ENCODE measurements around the gene DOHH.
"Not testable (repeated sequence)": the region's sequence is repeated elsewhere in the genome, so short reads cannot be mapped to it uniquely, and the experiment has no call there.

Gene DOHH

DNA sequence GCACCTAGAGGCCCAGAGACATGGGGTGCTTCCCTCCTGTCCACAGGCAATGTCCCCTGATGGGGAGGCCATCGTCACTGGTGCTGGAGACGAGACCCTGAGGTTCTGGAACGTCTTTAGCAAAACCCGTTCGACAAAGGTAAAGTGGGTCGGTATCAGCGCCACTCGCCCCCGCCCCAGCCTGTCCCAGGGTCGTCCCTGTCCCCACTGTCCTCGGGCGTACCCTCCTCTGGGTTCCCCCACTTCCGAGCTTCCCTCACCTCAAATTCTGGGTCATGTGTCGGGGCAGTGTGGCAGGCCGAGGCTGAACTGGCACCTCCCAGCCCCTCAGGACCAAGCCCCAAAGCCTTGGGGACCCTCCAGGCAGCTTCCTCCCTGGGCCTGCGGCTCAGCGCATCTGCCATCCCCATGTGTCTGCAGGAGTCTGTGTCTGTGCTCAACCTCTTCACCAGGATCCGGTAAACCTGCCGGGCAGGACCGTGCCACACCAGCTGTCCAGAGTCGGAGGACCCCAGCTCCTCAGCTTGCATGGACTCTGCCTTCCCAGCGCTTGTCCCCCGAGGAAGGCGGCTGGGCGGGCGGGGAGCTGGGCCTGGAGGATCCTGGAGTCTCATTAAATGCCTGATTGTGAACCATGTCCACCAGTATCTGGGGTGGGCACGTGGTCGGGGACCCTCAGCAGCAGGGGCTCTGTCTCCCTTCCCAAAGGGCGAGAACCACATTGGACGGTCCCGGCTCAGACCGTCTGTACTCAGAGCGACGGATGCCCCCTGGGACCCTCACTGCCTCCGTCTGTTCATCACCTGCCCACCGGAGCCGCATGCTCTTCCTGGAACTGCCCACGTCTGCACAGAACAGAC, 34.1 kb upstream of the DOHH start:
- DNase-seq (ENCODE audit: low spot score), result no peak

DNA sequence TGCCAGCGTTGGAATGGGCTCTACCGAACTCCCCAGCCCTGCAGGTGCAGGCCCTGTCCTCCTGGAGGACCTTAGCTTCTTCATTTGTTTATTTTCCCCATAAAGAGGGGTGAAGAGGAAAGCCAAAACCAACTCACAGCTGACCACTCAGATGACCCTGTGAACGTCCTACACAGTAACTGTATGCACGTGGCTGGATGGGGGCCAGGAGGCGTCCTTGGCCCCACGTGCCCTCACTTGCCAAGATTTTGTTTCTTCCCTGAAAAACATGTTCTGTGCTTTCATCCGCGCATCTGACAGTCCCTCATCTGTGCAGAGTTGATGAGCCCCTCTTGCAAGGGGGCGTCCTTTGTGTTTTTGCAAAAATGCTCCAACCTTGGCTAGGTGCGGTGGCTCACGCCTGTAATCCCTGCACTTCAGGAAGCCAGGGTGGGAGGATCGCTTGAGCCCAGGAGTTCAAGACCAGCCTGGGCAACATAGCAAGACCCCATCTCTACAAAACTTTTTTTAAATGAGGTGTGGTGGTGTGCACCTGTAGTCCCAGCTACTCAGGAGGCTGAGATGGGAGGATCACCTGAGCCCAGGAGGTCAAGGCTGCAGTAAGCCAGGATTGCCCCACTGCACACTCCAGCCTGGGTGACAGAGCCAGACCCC, 33.2 kb upstream of the DOHH start:
- no peak for DNase-seq (ENCODE audit: low spot score)

DNA sequence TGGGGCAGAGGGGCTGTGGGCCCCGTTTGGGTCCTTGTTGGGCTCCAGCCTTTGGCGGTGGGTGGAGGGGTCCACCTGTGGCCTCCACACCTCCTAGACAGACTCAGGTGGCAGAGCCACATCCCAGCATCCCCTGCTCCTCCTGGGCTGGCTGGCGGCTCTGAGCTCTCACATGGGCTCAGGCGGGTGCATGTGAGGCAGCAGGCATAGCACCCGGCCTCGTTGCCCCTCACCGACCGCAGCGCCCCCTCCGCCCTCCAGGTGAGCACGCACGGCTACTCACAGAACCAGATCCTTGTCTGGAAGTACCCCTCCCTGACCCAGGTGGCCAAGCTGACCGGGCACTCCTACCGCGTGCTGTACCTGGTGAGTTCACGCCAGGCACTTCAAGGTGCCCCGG, 32.6 kb upstream of the DOHH start:
- no peak for DNase-seq (ENCODE audit: low spot score)

GRCh38 chr19:3532154-3532786, 31.8 kb upstream of the DOHH start:
- no peak for DNase-seq (ENCODE audit: low spot score)

DNA sequence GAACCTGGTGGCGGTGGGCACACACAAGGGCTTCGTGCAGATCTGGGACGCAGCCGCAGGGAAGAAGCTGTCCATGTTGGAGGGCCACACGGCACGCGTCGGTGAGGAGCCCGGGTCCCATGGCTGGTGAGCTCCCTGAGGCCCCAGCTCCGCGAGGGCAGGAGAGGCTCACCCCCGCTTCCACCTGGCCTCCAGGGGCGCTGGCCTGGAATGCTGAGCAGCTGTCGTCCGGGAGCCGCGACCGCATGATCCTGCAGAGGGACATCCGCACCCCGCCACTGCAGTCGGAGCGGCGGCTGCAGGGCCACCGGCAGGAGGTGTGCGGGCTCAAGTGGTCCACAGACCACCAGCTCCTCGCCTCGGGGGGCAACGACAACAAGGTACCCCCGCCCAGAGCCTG, 31.2 kb upstream of the DOHH start:
- no peak for DNase-seq (ENCODE audit: low spot score)

DNA sequence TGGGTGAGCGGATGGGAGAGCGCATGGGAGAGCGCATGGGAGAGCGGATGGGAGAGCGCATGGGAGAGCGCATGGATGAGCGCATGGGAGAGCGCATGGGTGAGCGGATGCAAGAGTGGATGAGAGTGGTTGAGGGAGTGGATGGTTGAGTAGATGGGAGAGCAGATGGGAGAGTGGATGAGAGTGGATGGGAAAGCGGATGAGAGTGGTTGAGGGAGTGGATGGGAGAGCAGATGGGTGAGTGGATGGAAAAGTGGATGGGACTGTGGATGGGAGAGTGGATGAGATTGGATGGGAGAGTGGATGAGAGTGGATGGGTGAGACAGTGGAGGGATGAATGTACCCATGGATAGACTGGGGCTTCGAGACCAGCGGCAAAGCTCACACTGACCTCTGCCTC, 29.9 kb upstream of the DOHH start:
- DNase-seq (ENCODE audit: low spot score), result no peak

GRCh38 chr19:3529299-3529698, 28.8 kb upstream of the DOHH start:
- not testable (repeated sequence) for DNase-seq (ENCODE audit: low spot score)

- no peak for DNase-seq (ENCODE audit: low spot score)
Measured at GRCh38 chr19:3528539-3529211, 28.2 kb upstream of the DOHH start.

DNA sequence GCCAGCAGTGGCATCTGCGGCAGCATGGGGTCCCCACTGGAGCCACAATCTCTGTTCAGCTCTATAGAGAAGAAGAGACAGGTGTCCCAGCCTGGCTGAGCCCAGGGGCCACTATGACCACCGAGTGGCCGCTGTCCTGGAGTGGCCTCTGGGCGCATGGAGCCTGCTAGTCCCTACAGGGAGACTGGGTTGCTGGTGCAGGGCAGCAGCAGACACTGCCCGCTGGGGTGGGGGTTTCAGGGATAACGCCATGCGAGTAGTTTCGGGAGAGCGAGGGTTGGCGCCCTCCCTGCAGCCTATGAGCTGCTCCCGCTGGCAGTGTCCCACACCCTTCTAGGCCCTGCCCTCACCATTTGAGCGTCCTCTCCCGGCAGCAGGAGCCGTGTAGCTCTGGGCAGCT, 27.6 kb upstream of the DOHH start:
- DNase-seq (ENCODE audit: low spot score), result no peak

DNA sequence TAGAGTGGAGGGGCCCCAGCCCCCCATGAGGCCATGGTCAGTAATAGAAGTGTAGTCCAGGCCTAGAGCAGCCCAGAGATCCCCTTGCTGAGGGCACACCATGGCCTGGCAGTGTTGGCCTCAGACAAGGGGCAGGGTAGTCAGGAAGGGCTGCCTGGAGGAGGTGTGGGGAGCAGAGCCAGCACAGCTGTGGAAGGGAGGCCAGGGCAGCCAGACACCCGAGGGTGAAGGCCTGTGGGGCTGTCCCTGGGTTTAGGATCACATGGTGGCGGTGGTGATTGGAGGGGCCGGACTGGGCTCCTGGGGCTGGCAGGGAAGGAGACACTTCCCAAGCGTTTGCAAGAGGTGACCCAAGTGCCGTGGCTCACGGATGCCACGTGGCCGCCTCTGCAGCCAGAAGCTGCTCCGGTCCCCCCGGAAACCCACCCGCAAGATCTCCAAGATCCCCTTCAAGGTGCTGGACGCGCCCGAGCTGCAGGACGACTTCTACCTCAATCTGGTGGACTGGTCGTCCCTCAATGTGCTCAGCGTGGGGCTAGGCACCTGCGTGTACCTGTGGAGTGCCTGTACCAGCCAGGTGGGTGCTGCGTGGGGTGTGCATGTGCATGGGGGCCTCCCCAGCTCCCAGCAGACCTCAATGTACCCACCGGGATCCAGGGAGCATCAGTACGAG, 26.9 kb upstream of the DOHH start:
- no peak for DNase-seq (ENCODE audit: low spot score)

GRCh38 chr19:3526507-3527237, 26.2 kb upstream of the DOHH start:
- DNase-seq (ENCODE audit: low spot score), result no peak

- no peak for DNase-seq (ENCODE audit: low spot score)
Measured at GRCh38 chr19:3524904-3525451, 24.5 kb upstream of the DOHH start.

GRCh38 chr19:3524078-3524842, 23.8 kb upstream of the DOHH start:
- no peak for DNase-seq (ENCODE audit: low spot score)

GRCh38 chr19:3523361-3524077, 23.0 kb upstream of the DOHH start:
- no peak for DNase-seq (ENCODE audit: low spot score)

GRCh38 chr19:3522421-3523360, 22.2 kb upstream of the DOHH start:
- DNase-seq (ENCODE audit: low spot score), result no peak

- no peak for DNase-seq (ENCODE audit: low spot score)
Measured at GRCh38 chr19:3521104-3521445, 20.6 kb upstream of the DOHH start.

DNA sequence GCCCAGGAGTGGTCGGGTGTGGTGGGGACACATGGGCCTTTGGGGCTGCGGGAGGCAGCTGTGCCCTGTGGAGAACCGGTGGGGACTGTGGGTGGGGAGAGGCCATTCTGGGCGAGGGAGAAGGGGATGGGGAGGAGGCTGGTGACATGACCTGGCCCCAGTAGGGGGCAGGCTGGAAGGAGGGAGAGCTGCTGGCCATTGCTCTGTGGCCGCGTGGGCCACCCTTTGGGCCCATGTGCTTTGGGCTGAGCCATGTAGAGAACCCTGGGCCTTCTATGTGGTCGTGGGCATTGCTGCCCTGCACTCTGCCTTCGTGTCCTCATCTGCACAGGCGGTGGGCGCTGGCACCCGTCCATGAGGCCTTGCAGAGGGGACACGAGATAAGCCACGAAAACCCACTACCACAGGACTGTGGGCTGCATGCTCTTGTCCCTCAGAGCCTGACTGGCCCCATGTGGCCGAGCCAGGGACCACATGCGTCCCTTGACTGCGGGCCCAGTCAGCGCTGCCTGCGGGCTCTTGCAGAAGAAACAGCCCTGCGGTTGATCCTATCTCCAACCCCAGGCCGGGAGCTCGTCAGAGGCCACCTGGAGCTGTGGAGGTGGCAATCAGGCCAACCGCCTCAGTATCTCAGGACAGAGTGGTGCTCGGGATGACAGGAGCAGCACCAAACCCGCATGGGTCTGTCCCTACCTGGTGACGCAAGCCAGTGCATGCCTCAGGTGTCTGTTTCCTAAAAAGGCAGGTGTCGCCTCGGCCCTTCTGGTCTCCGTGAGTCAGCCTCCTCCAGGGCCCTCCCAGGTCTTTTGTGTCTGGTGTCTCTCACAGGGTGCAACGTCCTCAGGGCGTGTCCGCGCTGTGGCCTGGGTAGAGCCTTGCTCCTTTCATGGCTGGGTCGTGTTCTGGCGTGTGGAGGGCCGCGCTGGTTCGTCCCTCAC, 20.0 kb upstream of the DOHH start:
- no peak for DNase-seq (ENCODE audit: low spot score)
